ENCODE measurements around the gene COCH.

GRCh38 chr14:30853946-30854345 is 20.4 kb upstream of the COCH start:
- TF ChIP-seq POLR2AphosphoS5 (IDR thresholded peaks at IDR 0.05; ENCODE audit: insufficient read depth in 1 of 2, low read depth in 1 of 2) (no peak), CTCF (IDR thresholded peaks at IDR 0.05) (no peak)
